Natural killer cell treated with Interleukin-12 subunit alpha and Interleukin-12 subunit beta and Interleukin-15 and Interleukin-18, amount 100 ng/mL, for 72 hours (primary cell): ENCODE results near the gene ASAP3. TPM values are rescaled to one million over a fixed set of nuclear protein-coding genes. Genes with fewer than 3 reads are reported as not detected.
A peak's percentile ranks its signal among the peaks of the same experiment; 100 is the strongest.
"Not testable (repeated sequence)": the region's sequence is repeated elsewhere in the genome, so short reads cannot be mapped to it uniquely, and the experiment has no call there.

Experiments used
- ATAC-seq, 2 donors: fragments of 150-1000 bp; cut with Tn5 transposase in 1 of 2; sonication (Bioruptor Pico), chemical (Tn5 transposase) in 1 of 2; 2 replicates each; pipeline ENCODE4 v1.10.0; 2021
- DNase-seq: peaks from one replicate; pipeline ENCODE4 v3.0.0; 2022; ENCODE audit warnings: low spot score
- H3K27ac Mint-ChIP-seq, 2 donors: 1 replicate in 1 of 2; 2 replicates in 1 of 2; pipeline ENCODE4 v1.8.0; 2022; ENCODE audit warnings: mixed read lengths in 2 of 2, mild to moderate bottlenecking in 1 of 2, moderate library complexity in 1 of 2
- H3K27me3 Mint-ChIP-seq, 2 donors: 1 replicate in 1 of 2; 2 replicates in 1 of 2; pipeline ENCODE4 v1.8.0; 2022; ENCODE audit warnings: mixed read lengths in 2 of 2
- H3K36me3 Mint-ChIP-seq: one replicate; pipeline ENCODE4 v1.8.0; 2022; ENCODE audit warnings: mixed read lengths
- H3K4me1 Mint-ChIP-seq, 2 donors: 1 replicate in 1 of 2; 2 replicates in 1 of 2; pipeline ENCODE4 v1.8.0; 2022; ENCODE audit warnings: low read depth in 2 of 2, mixed read lengths in 2 of 2, mild to moderate bottlenecking in 1 of 2
- H3K4me3 Mint-ChIP-seq: one replicate; pipeline ENCODE4 v1.8.0; 2022; ENCODE audit warnings: mixed read lengths
- H3K9me3 Mint-ChIP-seq: 2 replicates; pipeline ENCODE4 v1.8.0; 2022; ENCODE audit warnings: mixed read lengths
- total RNA-seq, 2 donors: library from RNA; stranded (reverse); gene quantifications; one replicate each; pipeline ENCODE4 v1.2.3, GENCODE V29; 2022

The ASAP3 gene
- total RNA-seq, 2 donors from 2014 or later: not detected

DNA sequence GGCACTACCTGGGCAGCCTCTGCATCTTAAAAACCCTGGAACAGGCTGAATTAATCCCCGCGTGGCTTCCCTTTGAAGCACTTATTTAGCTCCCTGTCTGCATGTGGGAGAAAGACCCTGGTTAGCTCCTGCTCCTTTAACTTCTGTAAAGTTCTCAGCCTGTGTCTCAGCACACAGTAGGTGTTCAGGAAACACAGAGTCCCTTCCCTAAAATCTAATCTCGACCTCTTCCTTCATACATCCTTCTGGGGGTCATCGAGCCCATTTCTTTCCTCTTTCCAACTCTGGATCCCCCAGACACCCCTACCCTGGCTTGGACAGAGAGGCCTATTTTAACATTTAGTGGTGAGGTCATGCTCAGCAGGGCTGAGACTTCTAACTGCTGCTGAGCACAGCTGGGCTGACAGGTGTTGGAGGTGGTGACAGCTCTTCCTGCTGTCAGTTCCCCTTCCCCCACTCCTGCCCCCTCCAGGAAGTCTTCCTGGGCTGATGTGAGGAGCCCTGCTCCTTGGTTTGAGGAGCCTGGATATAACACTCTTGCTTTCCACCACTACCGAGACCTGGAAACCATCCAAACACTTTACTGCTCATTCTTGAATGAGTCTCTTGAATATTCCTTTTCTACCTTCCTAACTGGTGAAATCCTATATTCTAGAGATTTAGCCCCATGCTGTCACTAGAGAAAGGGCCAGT lies 41.7 kb upstream of the ASAP3 start:
- no peak for ATAC-seq
- H3K27ac Mint-ChIP-seq: peak overlapping the region; percentile 83 to 92
- DNase-seq: no peak

DNA sequence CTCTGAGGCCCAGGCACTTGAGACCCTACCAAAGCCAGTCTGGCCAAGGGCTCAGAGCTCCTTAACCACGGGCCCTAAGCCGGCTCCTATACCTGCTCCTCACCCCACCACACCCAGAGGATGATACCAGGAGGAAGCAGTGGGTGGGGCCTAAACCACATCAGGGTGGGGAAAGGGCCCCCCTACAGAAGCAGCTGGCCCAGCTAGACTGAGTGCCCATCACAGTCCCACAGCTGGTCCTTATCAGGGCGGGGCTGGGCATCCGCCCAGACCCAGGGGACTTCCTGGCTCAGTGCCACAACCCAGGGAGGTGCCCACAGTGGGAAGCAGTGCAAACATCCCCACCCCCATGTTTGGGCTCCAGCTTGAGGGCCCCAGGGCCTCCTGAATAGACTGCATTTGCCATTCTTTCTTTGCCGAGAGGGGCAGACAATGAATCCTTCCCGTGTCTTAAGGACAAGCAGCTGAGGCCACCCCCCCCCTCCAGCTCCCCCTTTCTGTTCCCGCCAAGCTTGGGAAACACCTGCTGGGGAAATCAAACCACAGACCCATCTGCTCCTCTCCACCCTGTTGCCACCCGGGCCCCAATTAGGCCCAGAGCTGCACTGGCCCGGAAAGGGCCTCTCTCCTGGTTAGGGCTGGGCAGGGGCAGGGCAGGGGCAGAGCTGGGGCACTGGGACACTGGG lies 40.9 kb upstream of the ASAP3 start:
- no peaks in the 10 kb centered on the region for H3K9me3 Mint-ChIP-seq
- H3K36me3 Mint-ChIP-seq: no peaks in the 10 kb centered on the region
- H3K4me3 Mint-ChIP-seq: peak overlapping the region; percentile 74
- ATAC-seq: peak; percentile 33 to 51
- no peaks in the 10 kb centered on the region for H3K27me3 Mint-ChIP-seq
- H3K4me1 Mint-ChIP-seq: peaks cover 55 to 60% of the 10 kb centered on the region in 2 donors
- DNase-seq: no peak
- H3K27ac Mint-ChIP-seq: peak overlapping the region; percentile 83 to 92

More for the DNA sequence above, 41.7 kb upstream of the ASAP3 start:
- Mint-ChIP-seq H3K4me1 (peaks cover 55 to 65% of the 10 kb centered on the region in 2 donors), H3K4me3 (peak overlapping the region; percentile 74), H3K27me3 (no peaks in the 10 kb centered on the region), H3K36me3 (no peaks in the 10 kb centered on the region), H3K9me3 (no peaks in the 10 kb centered on the region)

DNA sequence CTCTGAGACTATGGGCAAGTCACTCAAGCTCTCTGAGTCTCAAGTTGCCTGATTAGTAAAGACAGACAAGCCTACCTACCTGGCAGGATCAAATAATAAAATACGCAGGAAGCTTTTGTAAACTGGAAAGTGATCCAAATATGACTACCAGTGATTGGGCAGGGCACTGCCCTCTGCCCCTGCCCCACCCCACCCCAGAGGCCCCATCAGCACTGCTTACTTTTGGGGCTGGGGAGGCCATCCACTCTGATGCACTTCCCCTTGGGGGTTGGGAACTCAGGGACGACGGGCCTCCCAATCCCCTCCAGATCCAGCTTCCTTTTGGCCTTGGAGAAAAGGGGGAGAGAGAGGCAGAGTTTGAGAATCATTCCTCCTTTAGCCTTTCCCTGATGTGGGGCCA lies 40.2 kb upstream of the ASAP3 start:
- Mint-ChIP-seq H3K36me3 (no peaks in the 10 kb centered on the region), H3K4me1 (peaks cover 51 to 53% of the 10 kb centered on the region in 2 donors), H3K27ac (no peak overlapping the region), H3K4me3 (no peak overlapping the region), H3K27me3 (no peaks in the 10 kb centered on the region), H3K9me3 (no peaks in the 10 kb centered on the region)
- no peak for ATAC-seq
- no peak for DNase-seq

DNA sequence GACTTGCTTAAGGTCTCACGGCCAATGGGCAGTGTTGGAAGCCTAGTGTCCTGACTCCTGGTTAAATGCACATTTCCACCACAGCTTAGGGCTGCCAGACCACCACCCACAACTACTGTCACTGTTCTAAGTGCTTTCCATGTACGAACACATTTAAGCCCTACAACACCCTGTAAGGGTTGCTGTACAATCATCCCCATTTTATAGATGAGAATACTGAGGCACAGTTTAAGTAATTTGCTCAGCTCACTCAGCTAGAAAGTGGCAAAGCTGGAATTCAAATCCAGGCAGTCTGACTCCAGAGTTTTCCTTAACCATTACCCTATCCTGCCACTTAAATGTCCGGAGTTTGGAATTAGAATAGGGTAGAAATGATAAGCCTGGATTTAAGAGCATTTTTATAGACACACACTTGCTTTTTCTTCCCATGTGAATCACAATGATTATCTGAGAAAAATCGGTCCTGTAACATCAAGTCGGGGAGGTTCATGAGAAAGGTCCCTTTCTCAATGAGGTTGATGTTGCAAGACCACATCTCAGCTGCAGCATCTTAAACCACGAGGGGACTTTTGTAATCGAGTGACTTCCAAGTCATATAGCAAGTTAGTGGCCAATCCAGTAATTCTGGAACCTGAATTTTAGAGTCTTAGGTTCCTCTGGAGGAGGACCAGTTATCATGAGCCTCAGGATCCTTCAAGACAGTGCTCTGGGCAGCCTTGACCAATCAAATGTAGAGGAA lies 38.4 kb upstream of the ASAP3 start:
- Mint-ChIP-seq H3K9me3 (no peaks in the 10 kb centered on the region), H3K27me3 (no peaks in the 10 kb centered on the region), H3K27ac (peak overlapping the region; percentile 46 to 83), H3K36me3 (no peaks in the 10 kb centered on the region), H3K4me1 (peaks cover 35% of the 10 kb centered on the region in 2 donors), H3K4me3 (peak overlapping the region; percentile 46)
- ATAC-seq: peak; percentile 83 to 93
- peak; percentile 80 for DNase-seq

DNA sequence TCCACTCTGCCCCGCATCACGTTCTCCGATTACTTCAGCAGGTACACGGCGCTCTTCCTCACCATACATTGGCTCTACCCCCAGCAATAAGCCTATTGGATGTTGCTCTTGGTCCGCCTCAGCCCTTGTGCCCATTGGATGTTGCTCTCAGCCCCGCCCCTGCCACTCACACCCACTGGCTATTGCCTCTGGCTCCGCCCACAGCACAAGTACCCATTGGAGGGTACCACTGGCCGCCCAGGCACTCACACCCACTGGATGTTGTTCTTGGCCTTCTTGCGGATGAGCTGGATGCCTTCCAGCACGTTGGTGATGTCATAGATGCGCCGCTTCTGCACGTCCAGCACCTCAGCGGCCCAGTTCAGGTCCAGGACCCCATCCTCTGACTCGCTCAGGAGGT lies 37.6 kb upstream of the ASAP3 start:
- Mint-ChIP-seq H3K4me1 (peaks cover 28 to 29% of the 10 kb centered on the region in 2 donors), H3K4me3 (no peak overlapping the region), H3K9me3 (no peaks in the 10 kb centered on the region), H3K27me3 (no peaks in the 10 kb centered on the region), H3K27ac (peak overlapping the region in 1 of 2 donors; percentile 83), H3K36me3 (no peaks in the 10 kb centered on the region)
- no peak for DNase-seq
- ATAC-seq: no peak

DNA sequence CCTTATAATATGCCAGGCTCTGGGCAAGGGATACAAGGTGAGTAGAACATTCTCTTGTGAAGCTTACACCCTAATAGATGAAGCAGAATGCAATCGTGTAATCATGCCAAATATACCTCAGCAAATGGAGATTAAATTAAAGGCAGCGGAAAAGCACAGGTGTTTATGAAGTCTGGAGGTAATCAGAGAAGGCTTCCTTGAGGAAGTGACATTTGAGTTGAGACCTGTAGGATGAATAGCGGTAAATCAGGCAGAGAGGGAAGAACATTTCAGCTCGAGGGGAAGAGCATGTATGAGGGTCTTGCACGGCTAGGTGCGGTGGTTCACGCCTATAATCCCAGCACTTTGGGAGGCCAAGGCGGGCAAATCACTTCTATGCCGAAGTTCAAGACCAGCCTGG lies 33.6 kb upstream of the ASAP3 start:
- Mint-ChIP-seq H3K27me3 (no peaks in the 10 kb centered on the region), H3K36me3 (no peaks in the 10 kb centered on the region), H3K9me3 (no peaks in the 10 kb centered on the region), H3K4me1 (peaks cover 10 to 12% of the 10 kb centered on the region in 2 donors), H3K27ac (no peak overlapping the region), H3K4me3 (no peak overlapping the region)
- no peak for DNase-seq
- no peak for ATAC-seq

DNA sequence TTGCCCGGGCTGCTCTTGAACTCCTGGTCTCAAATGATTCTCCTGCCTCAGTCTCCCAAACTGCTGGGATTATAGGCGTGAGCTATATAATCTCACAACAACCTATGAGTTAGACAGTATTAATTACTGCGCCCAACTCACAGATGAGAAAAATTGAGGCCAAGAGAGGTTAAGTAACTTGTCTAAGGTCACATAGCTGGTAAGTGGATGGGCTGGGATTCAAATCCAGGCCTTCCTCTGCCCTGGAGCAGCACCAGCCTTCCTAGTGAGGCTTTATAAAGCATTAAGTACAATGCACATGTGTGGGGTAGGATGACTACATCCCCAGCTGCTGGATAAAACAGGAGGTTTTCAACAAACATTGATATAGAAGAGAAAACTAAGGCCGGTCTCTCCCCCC lies 31.9 kb upstream of the ASAP3 start:
- H3K27me3 Mint-ChIP-seq: no peaks in the 10 kb centered on the region
- no peaks in the 10 kb centered on the region for H3K4me1 Mint-ChIP-seq
- ATAC-seq (no peak), DNase-seq (no peak)
- no peak overlapping the region for H3K4me3 Mint-ChIP-seq
- H3K36me3 Mint-ChIP-seq: no peaks in the 10 kb centered on the region
- no peaks in the 10 kb centered on the region for H3K9me3 Mint-ChIP-seq
- no peak overlapping the region for H3K27ac Mint-ChIP-seq

DNA sequence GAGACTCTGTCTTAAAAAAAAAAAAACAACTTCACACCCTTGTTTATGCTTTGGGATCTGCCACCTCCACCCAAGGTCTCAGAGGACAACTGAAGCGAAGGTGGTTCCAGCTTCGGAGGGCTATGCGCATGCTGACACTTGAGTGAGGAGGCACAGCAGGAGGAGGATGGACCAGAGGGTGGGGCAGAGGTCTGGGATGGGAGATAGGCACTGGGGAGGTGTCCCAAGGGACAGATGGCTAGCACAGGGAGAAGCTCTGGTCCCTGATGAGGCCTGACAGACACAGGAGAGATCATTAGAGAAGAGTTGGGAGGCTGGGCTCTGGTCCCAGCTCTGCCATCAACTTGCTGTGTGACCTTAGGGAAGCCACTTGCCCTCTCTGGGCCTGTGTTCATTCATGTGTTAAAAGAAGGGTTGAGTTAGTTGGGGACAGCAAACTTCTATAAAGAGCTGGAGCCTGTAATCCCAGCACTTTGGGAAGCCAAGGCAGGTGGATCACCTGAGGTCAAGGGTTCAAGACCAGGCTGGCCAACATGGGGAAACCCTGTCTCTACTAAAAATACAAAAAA lies 30.2 kb upstream of the ASAP3 start:
- DNase-seq (no peak), ATAC-seq (no peak)
- H3K4me1 Mint-ChIP-seq: no peaks in the 10 kb centered on the region
- H3K27ac Mint-ChIP-seq: no peak overlapping the region
- no peaks in the 10 kb centered on the region for H3K36me3 Mint-ChIP-seq
- H3K27me3 Mint-ChIP-seq: no peaks in the 10 kb centered on the region
- no peaks in the 10 kb centered on the region for H3K9me3 Mint-ChIP-seq
- H3K4me3 Mint-ChIP-seq: no peak overlapping the region

DNA sequence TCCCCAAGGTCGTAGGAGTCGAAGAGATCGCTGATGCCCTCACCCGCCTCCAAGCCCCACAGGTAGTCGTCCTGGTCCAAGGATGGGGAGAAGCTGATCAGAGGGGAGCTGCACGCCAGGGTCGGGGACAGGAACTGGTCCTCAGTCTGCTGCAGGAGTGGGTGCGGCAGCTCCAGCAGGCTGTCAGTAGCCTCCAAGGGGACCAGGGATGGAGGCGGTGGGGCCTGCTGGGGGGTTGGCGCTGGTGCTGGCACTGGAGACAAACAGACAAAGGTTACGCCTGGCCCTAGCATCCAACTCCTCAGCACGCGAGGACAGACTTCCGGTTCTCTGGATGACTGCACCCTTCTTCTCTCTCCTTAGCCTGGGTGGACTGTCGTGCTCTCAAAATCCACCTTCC lies 25.9 kb upstream of the ASAP3 start:
- ATAC-seq (no peak), DNase-seq (no peak)
- H3K27me3 Mint-ChIP-seq: no peaks in the 10 kb centered on the region
- H3K4me3 Mint-ChIP-seq: no peak overlapping the region
- no peaks in the 10 kb centered on the region for H3K36me3 Mint-ChIP-seq
- H3K9me3 Mint-ChIP-seq: no peaks in the 10 kb centered on the region
- no peak overlapping the region for H3K27ac Mint-ChIP-seq
- no peaks in the 10 kb centered on the region for H3K4me1 Mint-ChIP-seq

DNA sequence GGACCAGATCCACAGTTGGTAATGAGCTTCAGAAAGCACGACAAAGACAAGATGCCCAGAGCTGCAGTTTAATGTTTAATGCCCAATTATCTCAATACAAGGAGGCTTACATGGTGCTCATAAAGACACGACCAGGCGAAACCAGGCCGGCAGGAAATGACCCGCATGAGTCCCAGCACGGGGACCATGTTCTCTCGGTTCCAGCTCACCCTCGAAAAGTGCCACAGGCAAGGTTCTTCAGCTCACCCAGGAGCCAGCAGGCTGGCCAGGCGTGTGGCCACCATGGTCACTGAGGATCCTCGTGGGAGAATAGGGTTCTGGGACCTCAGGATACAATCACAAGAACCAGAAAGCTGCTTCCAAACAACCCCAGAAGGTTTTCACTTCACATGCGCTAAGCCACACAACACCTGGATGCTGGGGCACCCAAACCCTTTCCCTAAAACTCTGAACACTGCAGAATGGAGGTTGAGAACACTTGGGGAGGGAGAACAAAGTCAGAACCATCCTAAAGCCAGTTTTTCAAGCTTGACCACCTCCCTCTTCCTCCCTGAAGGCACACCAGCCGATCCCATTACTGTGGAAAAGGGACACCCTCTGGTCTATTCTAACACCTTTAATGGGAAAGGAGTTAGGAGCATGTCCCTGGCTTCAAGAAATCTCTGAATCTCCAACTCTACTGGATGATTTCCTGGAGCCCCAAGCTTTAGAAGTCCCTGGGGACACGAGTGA lies 22.6 kb upstream of the ASAP3 start:
- Mint-ChIP-seq H3K27me3 (no peaks in the 10 kb centered on the region), H3K36me3 (no peaks in the 10 kb centered on the region), H3K4me3 (no peak overlapping the region), H3K9me3 (no peaks in the 10 kb centered on the region), H3K27ac (no peak overlapping the region), H3K4me1 (no peaks in the 10 kb centered on the region)
- DNase-seq (no peak), ATAC-seq (no peak)

DNA sequence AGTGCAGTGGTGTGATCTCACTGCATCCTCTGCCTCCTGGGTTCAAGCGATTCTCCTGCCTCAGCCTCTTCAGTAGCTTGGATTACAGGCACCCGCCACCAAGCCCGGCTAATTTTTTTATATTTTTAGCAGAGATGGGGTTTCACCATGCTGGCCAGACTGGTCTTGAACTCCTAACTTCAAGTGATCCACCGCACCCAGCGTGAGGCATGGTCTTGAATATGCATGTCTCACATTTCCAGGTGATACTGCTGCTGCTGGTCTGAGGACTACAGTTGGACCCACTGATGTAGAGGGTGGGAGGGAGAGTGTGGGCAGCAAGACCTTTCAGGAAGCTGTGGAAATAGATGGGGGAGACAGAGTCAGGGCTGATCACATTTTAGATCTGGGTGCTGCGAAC lies 21.9 kb upstream of the ASAP3 start:
- H3K4me3 Mint-ChIP-seq: no peak overlapping the region
- no peaks in the 10 kb centered on the region for H3K36me3 Mint-ChIP-seq
- no peak for ATAC-seq
- no peaks in the 10 kb centered on the region for H3K9me3 Mint-ChIP-seq
- no peaks in the 10 kb centered on the region for H3K27me3 Mint-ChIP-seq
- H3K27ac Mint-ChIP-seq: no peak overlapping the region
- H3K4me1 Mint-ChIP-seq: no peaks in the 10 kb centered on the region
- no peak for DNase-seq

DNA sequence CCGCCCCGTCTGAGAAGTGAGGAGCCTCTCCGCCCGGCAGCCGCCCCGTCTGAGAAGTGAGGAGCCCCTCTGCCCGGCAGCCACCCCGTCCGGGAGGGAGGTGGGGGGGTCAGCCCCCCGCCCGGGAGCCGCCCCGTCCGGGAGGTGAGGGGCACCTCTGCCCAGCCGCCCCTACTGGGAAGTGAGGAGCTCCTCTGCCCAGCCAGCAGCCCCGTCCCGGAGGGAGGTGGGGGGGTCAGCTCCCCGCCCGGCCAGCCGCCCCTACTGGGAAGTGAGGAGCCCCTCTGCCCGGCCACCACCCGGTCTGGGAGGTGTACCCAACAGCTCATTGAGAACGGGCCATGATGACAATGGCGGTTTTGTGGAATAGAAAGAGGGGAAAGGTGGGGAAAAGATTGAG lies 20.2 kb upstream of the ASAP3 start:
- H3K27me3 Mint-ChIP-seq, DNase-seq, H3K4me3 Mint-ChIP-seq, H3K36me3 Mint-ChIP-seq, H3K9me3 Mint-ChIP-seq, H3K27ac Mint-ChIP-seq, ATAC-seq, H3K4me1 Mint-ChIP-seq: not testable (repeated sequence)

DNA sequence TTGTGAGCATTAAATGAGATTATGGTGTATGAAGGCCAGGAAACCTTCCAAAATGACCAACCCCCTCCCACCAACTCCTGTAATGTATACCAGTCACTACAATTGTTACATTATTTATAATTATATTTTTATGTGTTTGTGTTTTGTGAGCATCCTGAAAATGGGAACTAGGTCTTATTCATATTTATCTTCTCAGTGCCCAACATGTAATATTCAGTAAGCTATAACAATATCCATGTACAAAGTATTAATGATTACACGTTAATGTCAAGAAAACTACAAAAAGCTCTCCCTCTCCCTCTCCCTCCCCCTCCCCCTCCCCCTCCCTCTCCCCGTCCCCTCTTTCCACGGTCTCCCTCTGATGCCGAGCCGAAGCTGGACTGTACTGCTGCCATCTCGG lies 19.0 kb upstream of the ASAP3 start:
- Mint-ChIP-seq H3K27me3 (no peaks in the 10 kb centered on the region), H3K36me3 (no peaks in the 10 kb centered on the region), H3K4me1 (no peaks in the 10 kb centered on the region), H3K4me3 (no peak overlapping the region), H3K9me3 (no peaks in the 10 kb centered on the region), H3K27ac (no peak overlapping the region)
- DNase-seq (no peak), ATAC-seq (no peak)
